CD14-positive monocyte (primary cell): ENCODE data around the gene RFFL. TPM values are rescaled to one million over a fixed set of nuclear protein-coding genes. Genes with fewer than 3 reads are reported as not detected.

ENCODE experiments used
- DNase-seq, 3 donors: peaks; one replicate each; pipeline ENCODE4 v3.0.0-alpha.2; 2011 to 2022
- H2AFZ ChIP-seq: 2 replicates; pipeline ENCODE4 v1.6.0; 2012; ENCODE audit warnings: mild to moderate bottlenecking, low read depth, low read length, inconsistent platforms; ENCODE audit not compliant: insufficient read depth, poor library complexity, severe bottlenecking
- H3K27ac ChIP-seq, 2 donors: 1 replicate in 1 of 2; 2 replicates in 1 of 2; pipeline ENCODE4 v1.5.1; 2012 to 2013; ENCODE audit warnings: low read length in 2 of 2, control low read depth in 1 of 2, inconsistent platforms in 1 of 2, low read depth in 1 of 2, mild to moderate bottlenecking in 1 of 2
- H3K27me3 ChIP-seq, 2 donors: one replicate each; pipeline versions ENCODE4 v1.6.0 to v1.6.1; 2011 to 2013; ENCODE audit warnings: low read length in 2 of 2; ENCODE audit not compliant: control insufficient read depth in 2 of 2, insufficient read depth in 2 of 2
- H3K36me3 ChIP-seq, 2 donors: replicated peaks in 1 of 2; 1 replicate in 1 of 2; 2 replicates in 1 of 2; pipeline versions ENCODE4 v1.5.1 to v1.6.1; 2012 to 2013; ENCODE audit warnings: low read length in 2 of 2, control low read depth in 1 of 2, inconsistent platforms in 1 of 2, mild to moderate bottlenecking in 1 of 2; ENCODE audit not compliant: insufficient read depth in 2 of 2, control insufficient read depth in 1 of 2
- H3K4me1 ChIP-seq, 2 donors: 1 replicate in 1 of 2; 2 replicates in 1 of 2; pipeline versions ENCODE4 v1.5.1 to v1.6.1; 2012 to 2013; ENCODE audit warnings: low read length in 2 of 2, control low read depth in 1 of 2, inconsistent platforms in 1 of 2, mild to moderate bottlenecking in 1 of 2, moderate library complexity in 1 of 2; ENCODE audit not compliant: insufficient read depth in 2 of 2, control insufficient read depth in 1 of 2
- H3K4me2 ChIP-seq: replicated peaks from 2 replicates; pipeline ENCODE3; 2012; ENCODE audit warnings: low read length, moderate library complexity, mild to moderate bottlenecking; ENCODE audit not compliant: poor library complexity, severe bottlenecking; ENCODE audit errors: extremely low read depth
- H3K4me3 ChIP-seq, 3 experiments: fragments of 200-600 bp in 1 of 3; sonication (generic) in 1 of 3; replicated peaks in 1 of 3; 1 replicate in 2 of 3; 2 replicates in 1 of 3; pipeline ENCODE4 v1.5.1; 2011 to 2013; ENCODE audit warnings: low read length in 3 of 3, mild to moderate bottlenecking in 3 of 3, control low read depth in 2 of 3, low read depth in 2 of 3, inconsistent platforms in 1 of 3, moderate library complexity in 1 of 3
- H3K79me2 ChIP-seq: 2 replicates; pipeline ENCODE4 v1.6.0; 2012; ENCODE audit warnings: mild to moderate bottlenecking, control low read depth, inconsistent platforms, low read length, moderate library complexity; ENCODE audit not compliant: insufficient read depth
- H3K9ac ChIP-seq: 2 replicates; pipeline ENCODE4 v1.6.0; 2017; ENCODE audit warnings: low read length, mild to moderate bottlenecking; ENCODE audit not compliant: insufficient read depth, poor library complexity, severe bottlenecking
- H3K9me3 ChIP-seq, 2 donors: replicated peaks in 1 of 2; 1 replicate in 1 of 2; 2 replicates in 1 of 2; pipeline versions ENCODE4 v1.5.1 to v1.6.1; 2012 to 2013; ENCODE audit warnings: low read length in 2 of 2, control low read depth in 1 of 2; ENCODE audit not compliant: control insufficient read depth in 1 of 2, insufficient read depth in 1 of 2
- H4K20me1 ChIP-seq: 2 replicates; pipeline ENCODE4 v1.6.0; 2012; ENCODE audit warnings: mild to moderate bottlenecking, low read length, control low read depth, moderate library complexity; ENCODE audit not compliant: insufficient read depth
- H3K27ac Mint-ChIP-seq, 7 donors: one replicate each; pipeline ENCODE4 v1.8.0; 2020; ENCODE audit warnings: mild to moderate bottlenecking in 7 of 7, mixed read lengths in 7 of 7, moderate library complexity in 6 of 7, inconsistent platforms in 2 of 7
- H3K27me3 Mint-ChIP-seq, 3 donors: one replicate each; pipeline ENCODE4 v1.8.0; 2021 to 2022; ENCODE audit warnings: low read depth in 3 of 3, mild to moderate bottlenecking in 3 of 3, mixed read lengths in 3 of 3, moderate library complexity in 3 of 3, inconsistent platforms in 1 of 3
- H3K36me3 Mint-ChIP-seq, 2 donors: one replicate each; pipeline ENCODE4 v1.8.0; 2020; ENCODE audit warnings: mixed read lengths in 2 of 2, inconsistent platforms in 1 of 2, mild to moderate bottlenecking in 1 of 2
- H3K4me1 Mint-ChIP-seq: one replicate; pipeline ENCODE4 v1.8.0; 2020; ENCODE audit warnings: mild to moderate bottlenecking, mixed read lengths
- H3K4me3 Mint-ChIP-seq, 2 donors: one replicate each; pipeline ENCODE4 v1.8.0; 2020; ENCODE audit warnings: mild to moderate bottlenecking in 2 of 2, mixed read lengths in 2 of 2, moderate library complexity in 1 of 2
- H3K9me3 Mint-ChIP-seq, 7 donors: one replicate each; pipeline ENCODE4 v1.8.0; 2020 to 2022; ENCODE audit warnings: mixed read lengths in 7 of 7, mild to moderate bottlenecking in 6 of 7, moderate library complexity in 6 of 7, inconsistent platforms in 2 of 7
- WGBS: methylation state at CpG from one replicate; pipeline ENCODE4 v1.1.5; 2013; ENCODE audit warnings: missing lambda C conversion rate; ENCODE audit not compliant: insufficient coverage; 5-methylcytosine and 5-hydroxymethylcytosine counted together
- intact Hi-C, 2 donors: fragments of 100-400 bp; cut with micrococcal nuclease; formaldehyde crosslinking; loops; one replicate each; pipeline versions ENCODE4 v1.15.0 to v1.15.1; 2023
- polyA plus RNA-seq, 3 donors: library from polyadenylated mRNA; depleted of rRNA in 1 of 3; unstranded in 2 of 3; stranded (reverse) in 1 of 3; fragments of 300-500 nt in 2 of 3; fragments of >200 nt in 1 of 3; fragmentation: Illumina TruSeq in 2 of 3; gene quantifications; 1 replicate in 2 of 3; 2 replicates in 1 of 3; pipeline ENCODE4 v1.2.3, GENCODE V29; 2012 to 2021
- TF ChIP-seq, protein P1 (sequence below): fragments of 200-600 bp; IDR thresholded peaks from one replicate; pipeline ENCODE4 v1.8.0; 2022; ENCODE audit warnings: antibody characterized with exemption, mild to moderate bottlenecking

RFFL gene
- polyA plus RNA-seq, 3 donors = 16.1 to 25.1 (median 24.7) TPM

DNA sequence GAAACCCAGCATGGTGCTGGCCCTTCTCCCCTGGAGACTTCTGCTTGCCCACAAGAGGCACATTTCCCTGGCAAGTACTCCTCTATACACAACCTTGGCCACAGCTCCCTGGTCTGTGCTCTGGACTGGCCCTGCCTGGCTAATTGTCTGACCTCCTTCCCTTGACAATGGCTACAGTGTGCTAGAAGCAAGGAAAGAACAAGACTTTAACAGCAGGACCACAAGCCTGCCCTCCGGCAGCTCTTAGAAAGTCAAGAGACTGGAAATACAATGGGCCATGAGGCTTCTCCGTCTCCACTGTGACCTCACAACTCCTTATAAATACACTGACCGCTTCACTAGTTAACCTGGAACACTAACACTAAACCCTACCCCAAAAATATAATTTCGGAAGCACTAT is 46.5 kb downstream of the RFFL start:
- no peak overlapping the region for H3K4me3 ChIP-seq
- no peaks in the 10 kb centered on the region for H3K9me3 Mint-ChIP-seq
- H3K4me2 ChIP-seq = no peak overlapping the region
- DNase-seq = no peak
- peaks cover 88 to 98% of the 10 kb centered on the region in 2 donors for H3K36me3 Mint-ChIP-seq
- no peak overlapping the region for H3K9ac ChIP-seq
- H3K36me3 ChIP-seq = peaks cover 80 to 100% of the 10 kb centered on the region in 2 donors
- H3K4me1 Mint-ChIP-seq = peaks cover under 1% of the 10 kb centered on the region
- TF ChIP-seq, protein P1, sequence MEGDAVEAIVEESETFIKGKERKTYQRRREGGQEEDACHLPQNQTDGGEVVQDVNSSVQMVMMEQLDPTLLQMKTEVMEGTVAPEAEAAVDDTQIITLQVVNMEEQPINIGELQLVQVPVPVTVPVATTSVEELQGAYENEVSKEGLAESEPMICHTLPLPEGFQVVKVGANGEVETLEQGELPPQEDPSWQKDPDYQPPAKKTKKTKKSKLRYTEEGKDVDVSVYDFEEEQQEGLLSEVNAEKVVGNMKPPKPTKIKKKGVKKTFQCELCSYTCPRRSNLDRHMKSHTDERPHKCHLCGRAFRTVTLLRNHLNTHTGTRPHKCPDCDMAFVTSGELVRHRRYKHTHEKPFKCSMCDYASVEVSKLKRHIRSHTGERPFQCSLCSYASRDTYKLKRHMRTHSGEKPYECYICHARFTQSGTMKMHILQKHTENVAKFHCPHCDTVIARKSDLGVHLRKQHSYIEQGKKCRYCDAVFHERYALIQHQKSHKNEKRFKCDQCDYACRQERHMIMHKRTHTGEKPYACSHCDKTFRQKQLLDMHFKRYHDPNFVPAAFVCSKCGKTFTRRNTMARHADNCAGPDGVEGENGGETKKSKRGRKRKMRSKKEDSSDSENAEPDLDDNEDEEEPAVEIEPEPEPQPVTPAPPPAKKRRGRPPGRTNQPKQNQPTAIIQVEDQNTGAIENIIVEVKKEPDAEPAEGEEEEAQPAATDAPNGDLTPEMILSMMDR = no peak
- no peaks in the 10 kb centered on the region for H3K9me3 ChIP-seq
- peak overlapping the region in 4 of 7 donors; percentile 1 to 24 (median 9) for H3K27ac Mint-ChIP-seq
- H3K27me3 ChIP-seq = no peaks in the 10 kb centered on the region
- H3K27me3 Mint-ChIP-seq = peaks cover 0 to 2% (median 0%) of the 10 kb centered on the region in 3 donors
- H3K27ac ChIP-seq = no peak overlapping the region
- no peaks in the 10 kb centered on the region for H3K79me2 ChIP-seq
- WGBS = 100% methylated on average over 2 of the region's 4 CpGs
- H3K4me3 Mint-ChIP-seq = no peak overlapping the region
- H3K4me1 ChIP-seq = no peaks in the 10 kb centered on the region
- no peak overlapping the region for H2AFZ ChIP-seq
- H4K20me1 ChIP-seq = peaks cover 5% of the 10 kb centered on the region
- intact Hi-C loops = no loop called here

DNA sequence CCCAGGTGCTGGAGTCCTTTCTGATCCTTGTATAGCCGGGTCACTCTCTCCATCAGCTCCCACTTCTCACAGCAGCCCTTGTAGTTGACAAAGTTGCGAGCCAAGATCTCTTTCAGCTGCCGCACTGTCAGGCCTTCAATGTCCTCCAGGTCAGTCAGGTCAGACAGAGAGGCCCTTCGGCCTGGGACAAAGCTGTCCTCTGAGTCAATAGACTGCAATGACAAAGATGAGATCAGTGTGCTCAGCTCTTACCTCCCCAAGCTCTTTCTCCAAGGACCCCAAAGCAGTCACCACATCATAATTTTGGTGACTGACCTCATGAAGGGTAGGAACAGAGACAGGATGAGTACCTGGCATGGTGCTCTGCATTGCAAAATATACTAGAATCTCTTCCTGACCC is 47.1 kb downstream of the RFFL start:
- no peak for DNase-seq
- TF ChIP-seq, protein P1 = no peak
- no peaks in the 10 kb centered on the region for H3K9me3 Mint-ChIP-seq
- Histone ChIP-seq H3K9me3 (no peaks in the 10 kb centered on the region), H3K36me3 (peaks cover 83 to 100% of the 10 kb centered on the region in 2 donors), H3K4me3 (no peak overlapping the region), H3K27ac (no peak overlapping the region), H3K4me1 (no peaks in the 10 kb centered on the region), H3K4me2 (no peak overlapping the region), H3K27me3 (no peaks in the 10 kb centered on the region), H2AFZ (no peak overlapping the region), H4K20me1 (peaks cover 4% of the 10 kb centered on the region), H3K9ac (no peak overlapping the region), H3K79me2 (no peaks in the 10 kb centered on the region)
- H3K4me1 Mint-ChIP-seq = no peaks in the 10 kb centered on the region
- 100% methylated on average over 3 of the region's 4 CpGs for WGBS
- H3K27ac Mint-ChIP-seq = peak overlapping the region in 2 of 7 donors; percentile 28 to 33
- intact Hi-C loops = no loop called here
- peaks cover 0 to 2% (median 0%) of the 10 kb centered on the region in 3 donors for H3K27me3 Mint-ChIP-seq
- no peak overlapping the region for H3K4me3 Mint-ChIP-seq
- H3K36me3 Mint-ChIP-seq = peaks cover 90 to 98% of the 10 kb centered on the region in 2 donors
